Ovary (tissue), 9 donors: ENCODE results near the gene IRF3. TPM values are rescaled to one million over a fixed set of nuclear protein-coding genes. Genes with fewer than 3 reads are reported as not detected.

Source experiments
- DNase-seq, 5 donors: peaks; one replicate each; pipeline ENCODE4 v3.0.0-alpha.2; 2019 to 2020
- H3K27ac ChIP-seq, 2 donors: fragments of 200-600 bp; one replicate each; pipeline versions ENCODE4 v1.5.1 to v1.8.0; 2019 to 2022
- H3K27me3 ChIP-seq: fragments of 200-600 bp; one replicate; pipeline ENCODE4 v1.8.0; 2022
- H3K36me3 ChIP-seq: fragments of 200-600 bp; sonication (generic); one replicate; pipeline ENCODE4 v1.5.1; 2019
- H3K4me1 ChIP-seq: one replicate; pipeline ENCODE4 v1.8.1; 2013; ENCODE audit warnings: mild to moderate bottlenecking, moderate library complexity; ENCODE audit not compliant: insufficient read depth
- H3K4me3 ChIP-seq: fragments of 200-600 bp; sonication (generic); one replicate; pipeline ENCODE4 v1.5.1; 2017
- H3K9me3 ChIP-seq, 2 donors: fragments of 200-600 bp in 1 of 2; sonication (generic) in 1 of 2; one replicate each; pipeline versions ENCODE4 v1.5.1 to v1.8.1; 2013 to 2019; ENCODE audit warnings: mild to moderate bottlenecking in 1 of 2, moderate library complexity in 1 of 2
- EP300 ChIP-seq: sonication (generic); formaldehyde crosslinking; IDR thresholded peaks from one replicate; pipeline ENCODE4 v1.6.1; 2017; ENCODE audit warnings: antibody characterized with exemption
- POLR2A ChIP-seq: fragments of 450-650 bp; IDR thresholded peaks from one replicate; pipeline ENCODE4 v1.6.1; 2017; ENCODE audit warnings: antibody characterized with exemption, mild to moderate bottlenecking, moderate library complexity
- WGBS, 3 donors: extraction: QIAGEN DNeasy Blood & Tissue Kit in 1 of 3; methylation state at CpG; one replicate each; pipeline versions ENCODE4 v1.1.5 to v1.1.7; 2013 to 2017; 5-methylcytosine and 5-hydroxymethylcytosine counted together
- intact Hi-C, 4 donors: fragments of 100-400 bp; cut with DNase I; formaldehyde crosslinking; loops; one replicate each; pipeline versions ENCODE4 v1.11.0 to v1.15.1; 2022 to 2023
- polyA plus RNA-seq, 2 donors: library from polyadenylated mRNA; stranded (reverse); fragments of 200-250 nt in 1 of 2; fragments of 350-450 nt in 1 of 2; fragmentation: Illumina TruSeq in 1 of 2; extraction: RNeasy Lipid Tissue Mini Kit (QIAGEN cat#74804) in 1 of 2; gene quantifications; one replicate each; pipeline ENCODE4 v1.2.3, GENCODE V29; 2013 to 2014
- total RNA-seq, 7 donors: library from RNA; depleted of rRNA in 2 of 7; stranded (reverse); fragments of >200 nt in 2 of 7; fragmentation: NEBNext Ultra II Directional in 3 of 7; extraction: Animal tissue kit (Norgen Biotek cat#: 25700) in 3 of 7; gene quantifications; one replicate each; pipeline versions ENCODE4 v1.1.0 to v1.2.4, GENCODE V29; 2016 to 2023
- TF ChIP-seq, protein P1 (sequence below), 3 donors: fragments of 450-650 bp in 2 of 3; fragments of 200-600 bp in 1 of 3; IDR thresholded peaks; one replicate each; pipeline versions ENCODE4 v1.5.1 to v1.8.0; 2016 to 2022; ENCODE audit warnings: antibody characterized with exemption in 3 of 3, mild to moderate bottlenecking in 1 of 3
- donor health status: DM: no; HTN: no; CAD: no; lungs with moderate emphysema.
- donor health status: DM: no; HTN: no; CAD: no.
- donor health status: Bipolar disorder and iron deficiency.
- donor health status: DM: yes; HTN: yes; CAD: no.
- donor health status: DM: no; HTN: no; CAD: no.
- donor health status: DM: yes; HTN: yes; CAD: no.

Gene IRF3
- total and polyA plus RNA-seq, 9 donors: 24.2 to 89.0 (median 69.5) TPM

DNA sequence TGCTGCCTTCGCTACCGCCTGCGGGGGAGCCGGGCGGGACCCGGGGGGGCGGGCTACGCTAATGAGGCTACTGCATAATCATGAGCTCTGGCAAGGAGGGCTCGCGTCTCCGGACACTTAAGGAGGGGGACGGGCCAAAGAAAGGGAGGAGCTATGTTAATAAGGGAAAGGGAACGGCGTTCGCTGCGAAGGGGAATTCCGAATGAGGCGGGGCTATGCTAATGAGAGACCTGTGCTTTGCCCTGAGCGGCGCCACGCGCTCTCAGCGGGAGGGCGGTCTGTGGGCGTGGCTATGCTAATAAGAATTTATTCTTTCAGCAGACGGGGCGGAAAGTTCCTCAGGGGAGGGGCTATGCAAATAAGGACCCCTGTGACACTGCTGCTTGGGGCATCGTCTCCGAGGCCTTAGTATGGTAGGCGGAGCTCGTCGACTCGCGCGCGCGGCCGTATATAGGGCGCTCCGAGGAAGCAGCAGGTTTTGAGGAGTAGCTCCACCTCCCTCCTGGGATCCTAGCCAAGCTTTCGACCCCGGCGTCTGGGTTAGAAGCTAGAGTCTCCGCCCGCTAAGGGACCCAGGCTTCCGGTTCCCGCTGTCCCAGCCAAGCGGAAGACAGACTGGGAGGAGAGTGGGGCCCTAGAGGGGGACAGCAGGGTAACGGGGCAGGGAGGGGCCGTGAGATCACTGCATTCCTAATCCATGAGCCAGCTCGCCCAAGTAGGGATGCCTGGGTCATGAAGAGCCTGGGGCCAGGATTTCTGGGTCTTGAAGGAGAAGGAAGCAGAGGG lies 25.4 kb downstream of the IRF3 start, which contains the start of gene RRAS:
RRAS (minus strand) TSS at position 31 of the 786 bp plus-strand sequence. CDS start 45 bp downstream, outside the sequence.
- WGBS, 3 donors: 0 to 1% (median 0%) methylated on average over 43 to 51 of the region's 51 CpGs
- Histone ChIP-seq H3K4me1 (peaks cover 12% of the 10 kb centered on the region), H3K9me3 (no peaks in the 10 kb centered on the region), H3K36me3 (no peaks in the 10 kb centered on the region), H3K4me3 (peak within 1 kb of the TSS; percentile 80), H3K27me3 (no peaks in the 10 kb centered on the region), H3K27ac (peak within 1 kb of the TSS; percentile 98 to 100)
- intact Hi-C loops: loop anchor here in 1 of 4 donors (5.0 kb wide), 1 partner anchor 37 kb away; the partner anchor contains the start of gene PRMT1
- DNase-seq: peak; percentile 98 to 100 (median 99)
- TF ChIP-seq EP300 (peak; percentile 81), POLR2A (peak; percentile 97)
- TF ChIP-seq, protein P1, sequence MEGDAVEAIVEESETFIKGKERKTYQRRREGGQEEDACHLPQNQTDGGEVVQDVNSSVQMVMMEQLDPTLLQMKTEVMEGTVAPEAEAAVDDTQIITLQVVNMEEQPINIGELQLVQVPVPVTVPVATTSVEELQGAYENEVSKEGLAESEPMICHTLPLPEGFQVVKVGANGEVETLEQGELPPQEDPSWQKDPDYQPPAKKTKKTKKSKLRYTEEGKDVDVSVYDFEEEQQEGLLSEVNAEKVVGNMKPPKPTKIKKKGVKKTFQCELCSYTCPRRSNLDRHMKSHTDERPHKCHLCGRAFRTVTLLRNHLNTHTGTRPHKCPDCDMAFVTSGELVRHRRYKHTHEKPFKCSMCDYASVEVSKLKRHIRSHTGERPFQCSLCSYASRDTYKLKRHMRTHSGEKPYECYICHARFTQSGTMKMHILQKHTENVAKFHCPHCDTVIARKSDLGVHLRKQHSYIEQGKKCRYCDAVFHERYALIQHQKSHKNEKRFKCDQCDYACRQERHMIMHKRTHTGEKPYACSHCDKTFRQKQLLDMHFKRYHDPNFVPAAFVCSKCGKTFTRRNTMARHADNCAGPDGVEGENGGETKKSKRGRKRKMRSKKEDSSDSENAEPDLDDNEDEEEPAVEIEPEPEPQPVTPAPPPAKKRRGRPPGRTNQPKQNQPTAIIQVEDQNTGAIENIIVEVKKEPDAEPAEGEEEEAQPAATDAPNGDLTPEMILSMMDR (IDR thresholded peaks at IDR 0.05): no peak

DNA sequence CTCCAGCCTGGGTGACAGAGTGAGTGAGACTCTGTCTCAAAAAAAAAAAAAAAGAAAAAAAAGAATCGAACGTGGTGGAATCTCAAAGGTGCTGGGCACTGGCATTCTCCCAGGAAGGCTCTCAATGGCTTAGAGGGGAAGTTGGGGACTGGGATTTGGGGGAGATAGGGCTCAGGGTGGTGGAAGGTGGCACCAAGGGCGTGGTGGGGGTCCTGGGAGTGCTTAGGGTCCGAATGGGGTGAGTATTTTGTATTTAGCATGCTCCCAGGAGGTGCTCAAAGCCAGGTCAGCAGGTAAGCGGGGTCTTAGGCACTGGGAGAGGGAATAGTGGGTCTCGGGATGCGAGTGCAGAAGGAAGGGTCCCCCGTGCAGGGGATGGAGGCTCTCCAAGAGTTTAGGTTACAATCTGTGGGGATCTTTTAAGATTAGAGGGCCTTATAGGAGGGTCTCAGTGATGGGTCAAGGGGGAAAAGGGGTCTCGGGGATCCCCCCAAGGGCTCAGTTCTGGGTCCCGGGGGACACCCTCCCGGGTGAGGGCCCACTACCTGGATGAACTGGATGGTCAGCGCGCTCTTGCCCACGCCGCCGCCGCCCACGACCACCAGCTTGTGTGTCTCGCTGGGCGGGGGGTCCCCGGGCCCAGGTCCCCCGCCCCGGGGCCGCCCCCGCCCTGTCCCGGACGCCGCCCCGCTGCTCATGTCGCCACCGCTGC lies 26.1 kb downstream of the IRF3 start:
- intact Hi-C loops: loop anchor here in 2 of 4 donors (2.0 to 5.0 kb wide), 3 partner anchors 38 to 49 kb away; partner anchors contain the start of genes PRR12 (in 2 of the 2) and PRMT1 (in 1 of the 2)
- peak in 4 of 5 donors; percentile 51 to 67 (median 64) for DNase-seq
- Histone ChIP-seq H3K27ac (peak overlapping the region; percentile 77 to 98), H3K9me3 (no peaks in the 10 kb centered on the region), H3K4me1 (peaks cover 12% of the 10 kb centered on the region), H3K27me3 (no peaks in the 10 kb centered on the region), H3K36me3 (no peaks in the 10 kb centered on the region), H3K4me3 (peak overlapping the region; percentile 80)
- 4 to 7% (median 5%) methylated on average over 23 to 31 of the region's 31 CpGs for WGBS, 3 donors
- TF ChIP-seq EP300 (peak; percentile 23), POLR2A (peak; percentile 44)
- TF ChIP-seq, protein P1 (IDR thresholded peaks at IDR 0.05): no peak

DNA sequence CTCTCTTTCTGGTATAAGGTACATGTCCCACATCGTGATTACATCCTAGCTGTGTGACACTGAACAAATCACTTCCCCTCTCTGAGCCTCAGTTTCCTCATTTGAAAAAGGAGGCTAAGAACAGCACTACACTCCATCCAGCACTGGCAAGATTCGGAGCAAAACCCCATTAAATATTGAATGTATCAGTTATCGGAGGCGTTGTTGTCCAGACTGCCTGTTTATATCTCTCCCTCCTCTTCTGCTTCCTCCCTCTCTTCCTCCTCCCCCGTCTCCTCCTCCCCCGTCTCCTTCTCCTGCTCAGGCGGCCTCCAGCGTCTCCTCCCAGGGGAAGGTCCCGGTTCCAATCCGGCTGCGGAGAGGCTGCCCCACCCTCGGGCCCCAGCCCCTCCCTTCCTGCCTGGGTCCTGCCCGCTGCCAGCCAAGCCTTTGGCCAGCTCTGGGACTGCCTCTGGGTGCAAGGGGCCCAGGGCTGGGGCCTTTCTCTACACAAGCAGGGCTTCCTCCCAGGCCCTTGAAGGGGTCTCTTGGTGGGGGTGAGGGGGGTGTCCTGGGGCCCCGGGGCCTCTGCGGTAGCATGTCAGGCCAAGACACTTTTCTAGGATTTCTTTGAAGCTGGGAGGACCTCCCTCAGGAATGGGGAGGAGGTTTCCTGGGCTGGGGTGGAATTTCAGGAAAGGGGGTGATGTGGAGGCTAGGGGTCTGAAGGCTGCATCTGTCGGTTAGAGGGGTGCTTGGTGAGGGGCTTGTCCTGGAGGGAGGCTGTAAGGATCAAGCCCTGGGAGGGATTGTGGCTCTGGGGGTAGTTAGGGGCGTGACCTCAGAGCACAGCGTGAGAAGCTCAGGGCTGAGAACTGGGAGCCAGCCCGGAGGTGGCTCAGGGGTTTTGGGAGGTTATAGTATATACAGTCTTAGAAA lies 27.6 kb downstream of the IRF3 start:
- Histone ChIP-seq H3K4me1 (peaks cover 10% of the 10 kb centered on the region), H3K36me3 (no peaks in the 10 kb centered on the region), H3K9me3 (no peaks in the 10 kb centered on the region), H3K27ac (peak overlapping the region; percentile 42), H3K4me3 (peak overlapping the region; percentile 80), H3K27me3 (no peaks in the 10 kb centered on the region)
- WGBS, 3 donors: 6 to 9% (median 8%) methylated on average over 19 of the region's 19 CpGs
- DNase-seq: peak; percentile 75 to 83 (median 81)
- TF ChIP-seq, protein P1 (IDR thresholded peaks at IDR 0.05): no peak
- TF ChIP-seq EP300 (no peak), POLR2A (no peak)
- intact Hi-C loops: loop anchor here in 2 of 4 donors (2.0 to 5.0 kb wide), 2 partner anchors 46 to 47 kb away; partner anchors contain the start of gene PRR12 (in 2 of the 2)
